ENCODE results near the gene EMC9. TPM values are rescaled to one million over a fixed set of nuclear protein-coding genes. Genes with fewer than 3 reads are reported as not detected.
A peak's percentile ranks its signal among the peaks of the same experiment; 100 is the strongest.

The EMC9 gene
- total and polyA plus RNA-seq, 7 experiments from 2014 or later, result 9.0 to 25.5 (median 13.4) TPM

DNA sequence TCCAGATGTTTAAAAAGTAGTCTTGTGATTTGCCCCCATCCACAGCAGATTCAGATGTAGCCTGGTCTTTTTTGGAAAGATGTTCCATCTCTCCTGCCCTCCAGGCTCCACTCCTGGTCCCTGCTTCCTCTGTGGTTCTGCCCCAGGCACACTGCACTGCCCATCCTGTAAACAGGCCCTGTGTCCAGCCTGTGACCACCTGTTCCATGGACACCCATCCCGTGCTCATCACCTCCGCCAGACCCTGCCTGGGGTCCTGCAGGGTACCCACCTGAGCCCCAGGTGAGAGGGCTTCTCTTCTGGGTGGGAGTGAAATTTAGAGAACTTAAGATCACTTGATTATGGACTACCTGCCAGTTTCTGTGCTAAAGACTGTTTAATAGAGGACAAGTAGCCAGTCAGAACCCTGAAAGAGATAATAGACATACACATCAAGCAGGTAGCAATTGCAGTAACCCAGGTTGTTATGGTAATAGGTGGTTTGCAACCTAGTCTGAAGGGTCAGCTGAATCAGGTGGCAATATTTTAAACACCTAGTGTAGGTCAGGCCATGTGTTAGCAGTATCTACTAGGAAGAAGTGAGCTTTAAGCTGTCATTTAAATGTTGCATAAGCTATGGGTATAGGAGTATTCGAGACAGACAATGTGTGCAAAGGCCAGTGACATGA is 8.0 kb upstream of the EMC9 start:
- DNase-seq (no peak), ATAC-seq (no peak)
- intact Hi-C loops (cut with micrococcal nuclease), result loop anchor here (10.0 kb wide), 2 partner anchors 845 to 1055 kb away; partner anchors contain the start of genes BCL2L2 (in 2 of the 2), PPP1R3E (in 2 of the 2), ACIN1 (in 1 of the 2) and C14orf119 (in 1 of the 2)
- Histone ChIP-seq H3K36me3 (ENCODE audit: control insufficient read depth in 2 of 3, insufficient read depth in 3 of 3, low read length in 3 of 3) (peaks cover 9 to 47% (median 17%) of the 10 kb centered on the region in 3 experiments), H3K9me3 (ENCODE audit: control insufficient read depth in 2 of 3, low read length in 3 of 3) (no peaks in the 10 kb centered on the region), H3K4me3 (ENCODE audit: low read length) (no peak overlapping the region), H3K4me1 (ENCODE audit: control insufficient read depth in 2 of 2, insufficient read depth in 2 of 2, low read length in 2 of 2) (peaks cover 34 to 39% of the 10 kb centered on the region in 2 donors), H3K27ac (ENCODE audit: low read depth, low read length) (no peak overlapping the region), H3K27me3 (ENCODE audit: control insufficient read depth in 2 of 2, insufficient read depth in 2 of 2, low read length in 2 of 2) (no peaks in the 10 kb centered on the region)
- ChIA-PET CTCF (interaction anchor here (0.7 to 4.8 kb wide), 2 partner anchors 11 to 35 kb away, joined by 3 to 36 read pairs; partner anchors contain the start of genes DCAF11 and IRF9), POLR2A (interaction anchor here (1.0 to 11.1 kb wide), 8 partner anchors 12 to 93 kb away, joined by 3 to 139 read pairs (median 5); partner anchors contain the start of genes DCAF11, EMC9, IPO4 and IRF9)
- Mint-ChIP-seq H3K4me3 (peak overlapping the region; percentile 47 to 100 (median 95)), H3K4me1 (peaks cover 34 to 58% (median 45%) of the 10 kb centered on the region in 7 donors), H3K27me3 (no peaks in the 10 kb centered on the region), H3K27ac (peak overlapping the region in 3 of 9 donors; percentile 18 to 55 (median 48)), H3K36me3 (peaks cover 0 to 48% (median 13%) of the 10 kb centered on the region in 5 donors), H3K9me3 (no peaks in the 10 kb centered on the region)

DNA sequence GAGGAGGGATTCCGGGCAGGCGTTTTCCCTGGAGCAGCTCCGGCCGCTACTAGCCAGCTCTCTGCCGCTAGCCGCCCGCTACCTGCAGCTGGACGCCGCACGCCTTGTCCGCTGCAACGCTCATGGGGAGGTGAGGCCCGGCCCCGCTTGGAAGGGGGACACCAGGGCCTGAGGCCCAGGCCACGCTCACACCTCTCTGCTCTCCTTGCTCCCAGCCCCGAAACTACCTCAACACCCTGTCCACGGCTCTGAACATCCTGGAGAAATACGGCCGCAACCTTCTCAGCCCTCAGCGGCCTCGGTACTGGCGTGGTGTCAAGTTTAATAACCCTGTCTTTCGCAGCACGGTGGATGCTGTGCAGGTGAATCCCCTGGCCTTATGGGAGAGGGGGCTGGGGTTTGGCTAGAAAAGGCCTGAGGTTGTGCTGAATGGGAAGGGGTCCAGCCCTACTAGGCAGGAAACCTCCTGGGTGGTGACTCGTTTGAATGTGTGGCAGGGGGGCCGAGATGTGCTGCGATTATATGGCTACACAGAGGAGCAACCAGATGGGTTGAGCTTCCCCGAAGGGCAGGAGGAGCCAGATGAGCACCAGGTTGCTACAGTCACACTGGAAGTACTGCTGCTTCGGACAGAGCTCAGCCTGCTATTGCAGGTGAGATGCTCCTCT is 6.5 kb upstream of the EMC9 start:
- CTCF ChIA-PET, result interaction anchor here (0.6 to 4.8 kb wide), 4 partner anchors 13 to 150 kb away, joined by 3 to 36 read pairs (median 8); partner anchors contain the start of gene IRF9
- H3K4me1 Mint-ChIP-seq, result peaks cover 38 to 68% (median 58%) of the 10 kb centered on the region in 7 donors
- Histone ChIP-seq H3K9me3 (ENCODE audit: control insufficient read depth in 2 of 3, low read length in 3 of 3) (no peaks in the 10 kb centered on the region), H3K27me3 (ENCODE audit: control insufficient read depth in 2 of 2, insufficient read depth in 2 of 2, low read length in 2 of 2) (no peaks in the 10 kb centered on the region), H3K36me3 (ENCODE audit: control insufficient read depth in 2 of 3, insufficient read depth in 3 of 3, low read length in 3 of 3) (peaks cover 9 to 55% (median 17%) of the 10 kb centered on the region in 3 experiments), H3K27ac (ENCODE audit: low read depth, low read length) (peak overlapping the region; percentile 88), H3K4me3 (ENCODE audit: low read length) (peak overlapping the region; percentile 98), H3K4me1 (ENCODE audit: control insufficient read depth in 2 of 2, insufficient read depth in 2 of 2, low read length in 2 of 2) (peaks cover 34 to 45% of the 10 kb centered on the region in 2 donors)
- POLR2A ChIA-PET, result interaction anchor here (0.6 to 11.1 kb wide), 14 partner anchors 7 to 166 kb away, joined by 3 to 139 read pairs (median 7); partner anchors contain the start of genes CHMP4A, DCAF11, EMC9 and IPO4
- H3K27me3 Mint-ChIP-seq, result no peaks in the 10 kb centered on the region
- DNase-seq, result no peak
- intact Hi-C loops (cut with micrococcal nuclease), result loop anchor here (1.0 to 10.0 kb wide), 14 partner anchors 12 to 1053 kb away; partner anchors contain the start of genes BCL2L2 (in 2 of the 2), DCAF11 (in 2 of the 2), GMPR2 (in 2 of the 2) and IRF9 (in 2 of the 2)
- peaks cover 4 to 59% (median 12%) of the 10 kb centered on the region in 5 donors for H3K36me3 Mint-ChIP-seq
- ATAC-seq, result no peak
- H3K27ac Mint-ChIP-seq, result peak overlapping the region; percentile 32 to 97 (median 86)
- no peaks in the 10 kb centered on the region for H3K9me3 Mint-ChIP-seq
- peak overlapping the region; percentile 87 to 100 (median 95) for H3K4me3 Mint-ChIP-seq

DNA sequence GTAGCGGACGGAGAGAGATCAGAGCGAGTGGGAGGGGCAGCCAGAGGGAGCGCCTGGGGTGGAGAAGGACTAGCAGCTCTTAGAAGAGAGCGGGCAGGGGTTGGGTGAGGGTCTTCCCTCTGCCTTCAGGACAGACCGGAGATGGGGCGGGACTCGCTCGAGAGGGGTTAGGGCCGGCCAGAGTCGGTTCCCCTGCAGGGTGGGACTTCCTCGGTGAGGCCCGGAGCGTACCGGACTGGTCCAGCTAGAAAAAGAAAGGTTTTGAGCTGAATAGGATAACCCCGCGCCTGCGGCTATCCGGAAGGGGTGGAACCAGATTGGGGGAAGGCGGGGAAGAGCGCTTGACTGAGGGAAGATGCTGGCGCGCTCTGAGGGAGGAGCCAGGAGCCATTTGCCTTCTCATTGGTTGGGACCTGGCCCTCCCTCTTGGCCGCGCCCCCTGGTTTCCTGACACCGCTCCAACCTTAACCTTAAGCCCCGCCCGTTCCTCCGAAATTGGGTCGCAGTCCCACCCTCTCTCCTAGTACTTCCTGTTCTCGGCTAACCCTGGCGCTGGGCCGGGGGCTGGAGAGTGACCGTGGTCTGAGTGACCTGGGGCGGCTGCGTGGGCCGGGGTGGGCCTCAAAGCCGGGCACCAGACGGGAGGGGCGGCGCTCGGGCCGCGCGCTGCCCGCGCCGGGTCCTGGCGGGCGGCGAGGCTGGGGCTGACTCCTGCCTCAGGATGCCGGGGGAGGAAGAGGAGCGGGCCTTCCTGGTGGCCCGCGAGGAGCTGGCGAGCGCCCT is 5.8 kb upstream of the EMC9 start, which contains the start of gene RNF31:
TSS of gene RNF31 (plus strand) at position 521 of the 783 bp plus-strand sequence. CDS start at position 722, 201 bp downstream.
- DNase-seq (peak; percentile 88 to 98 (median 96)), ATAC-seq (peak; percentile 95)
- H3K4me3 ChIP-seq (ENCODE audit: low read length), result peak within 1 kb of the TSS; percentile 98
- CTCF ChIA-PET, result interaction anchor here (0.7 to 4.8 kb wide), 5 partner anchors 14 to 57 kb away, joined by 3 to 36 read pairs (median 8); partner anchors contain the start of genes DCAF11, IRF9 and NRL
- no peaks in the 10 kb centered on the region for H3K9me3 ChIP-seq (ENCODE audit: control insufficient read depth in 2 of 3, low read length in 3 of 3)
- no peaks in the 10 kb centered on the region for H3K9me3 Mint-ChIP-seq
- H3K4me1 Mint-ChIP-seq, result peaks cover 39 to 73% (median 61%) of the 10 kb centered on the region in 7 donors
- H3K27me3 ChIP-seq (ENCODE audit: control insufficient read depth in 2 of 2, insufficient read depth in 2 of 2, low read length in 2 of 2), result no peaks in the 10 kb centered on the region
- intact Hi-C loops (cut with micrococcal nuclease), result loop anchor here (1.0 to 10.0 kb wide), 15 partner anchors 11 to 1052 kb away; partner anchors contain the start of genes BCL2L2 (in 2 of the 2), DCAF11 (in 2 of the 2), GMPR2 (in 2 of the 2) and IPO4 (in 2 of the 2)
- peak within 1 kb of the TSS; percentile 94 to 98 (median 96) for H3K27ac Mint-ChIP-seq
- H3K4me3 Mint-ChIP-seq, result peak within 1 kb of the TSS; percentile 91 to 100 (median 98)
- peaks cover 9 to 51% (median 17%) of the 10 kb centered on the region in 3 experiments for H3K36me3 ChIP-seq (ENCODE audit: control insufficient read depth in 2 of 3, insufficient read depth in 3 of 3, low read length in 3 of 3)
- peak within 1 kb of the TSS; percentile 88 for H3K27ac ChIP-seq (ENCODE audit: low read depth, low read length)
- H3K36me3 Mint-ChIP-seq, result peaks cover 4 to 60% (median 12%) of the 10 kb centered on the region in 5 donors
- H3K4me1 ChIP-seq (ENCODE audit: control insufficient read depth in 2 of 2, insufficient read depth in 2 of 2, low read length in 2 of 2), result peaks cover 35 to 47% of the 10 kb centered on the region in 2 donors
- H3K27me3 Mint-ChIP-seq, result no peaks in the 10 kb centered on the region
- POLR2A ChIA-PET, result interaction anchor here (0.5 to 11.1 kb wide), 22 partner anchors 8 to 592 kb away, joined by 3 to 139 read pairs (median 4); partner anchors contain the start of genes CHMP4A, DCAF11, EMC9 and IRF9

DNA sequence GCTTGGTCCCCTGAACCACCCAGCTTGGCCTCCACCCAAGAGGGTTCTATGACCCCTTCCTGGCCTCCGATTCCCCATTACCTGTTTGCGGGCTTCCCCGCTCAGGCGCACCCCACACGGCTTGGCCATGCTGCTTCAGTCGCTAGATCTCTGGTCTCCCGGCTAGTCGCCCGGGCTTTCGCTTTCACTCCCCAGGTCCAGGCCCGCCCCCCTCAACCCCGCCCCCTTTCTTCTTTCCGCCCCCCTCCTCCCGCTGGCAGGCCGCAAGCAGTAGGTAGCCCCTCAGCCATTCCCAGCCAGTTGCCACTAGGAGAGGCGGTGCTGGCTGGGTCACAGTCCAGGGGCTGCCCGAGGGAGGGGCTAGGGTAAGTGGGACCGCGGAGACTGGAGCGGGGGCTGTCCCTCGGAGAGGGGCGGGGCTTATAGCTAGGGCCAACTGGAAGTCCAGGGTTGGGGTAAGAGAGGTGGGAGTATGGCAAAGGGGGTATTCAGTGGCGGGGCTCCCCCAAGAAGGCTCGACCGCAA is 5.1 kb upstream of the EMC9 start, which contains the start of gene PSME2:
TSS of gene PSME2 (minus strand) at position 158 of the 525 bp plus-strand sequence. CDS start at position 129, 29 bp downstream.
- ATAC-seq, result peak; percentile 74
- Mint-ChIP-seq H3K4me1 (peaks cover 42 to 73% (median 67%) of the 10 kb centered on the region in 7 donors), H3K9me3 (no peaks in the 10 kb centered on the region), H3K4me3 (peak within 1 kb of the TSS; percentile 91 to 100 (median 98)), H3K27ac (peak within 1 kb of the TSS; percentile 94 to 98 (median 96)), H3K36me3 (peaks cover 4 to 60% (median 9%) of the 10 kb centered on the region in 5 donors), H3K27me3 (no peaks in the 10 kb centered on the region)
- Histone ChIP-seq H3K36me3 (ENCODE audit: control insufficient read depth in 2 of 3, insufficient read depth in 3 of 3, low read length in 3 of 3) (peaks cover 9 to 46% (median 12%) of the 10 kb centered on the region in 3 experiments), H3K4me1 (ENCODE audit: control insufficient read depth in 2 of 2, insufficient read depth in 2 of 2, low read length in 2 of 2) (peaks cover 40 to 50% of the 10 kb centered on the region in 2 donors), H3K27me3 (ENCODE audit: control insufficient read depth in 2 of 2, insufficient read depth in 2 of 2, low read length in 2 of 2) (no peaks in the 10 kb centered on the region), H3K27ac (ENCODE audit: low read depth, low read length) (peak within 1 kb of the TSS; percentile 88), H3K9me3 (ENCODE audit: control insufficient read depth in 2 of 3, low read length in 3 of 3) (no peaks in the 10 kb centered on the region), H3K4me3 (ENCODE audit: low read length) (peak within 1 kb of the TSS; percentile 98)
- DNase-seq, result peak in 8 of 9 donors; percentile 69 to 91 (median 80)
- intact Hi-C loops (cut with micrococcal nuclease), result loop anchor here (1.0 to 10.0 kb wide), 6 partner anchors 42 to 1052 kb away; partner anchors contain the start of genes BCL2L2 (in 2 of the 2), PPP1R3E (in 2 of the 2), ACIN1 (in 1 of the 2) and C14orf119 (in 1 of the 2)
- ChIA-PET CTCF (interaction anchor here (0.7 to 4.8 kb wide), 5 partner anchors 9 to 56 kb away, joined by 3 to 36 read pairs (median 8); partner anchors contain the start of genes DCAF11, IRF9 and NRL), POLR2A (interaction anchor here (0.5 to 11.1 kb wide), 18 partner anchors 9 to 591 kb away, joined by 3 to 139 read pairs (median 4); partner anchors contain the start of genes CHMP4A, DCAF11, EMC9 and IRF9)
